Measurements from ENCODE around the gene ZNF136. TPM values are rescaled to one million over a fixed set of nuclear protein-coding genes. Genes with fewer than 3 reads are reported as not detected.

The ZNF136 gene
- total RNA-seq: 10 to 100 TPM in 1 of 4 donors, 1 to 10 TPM in 3; 7.3 to 10.8 (median 8.4) TPM

DNA sequence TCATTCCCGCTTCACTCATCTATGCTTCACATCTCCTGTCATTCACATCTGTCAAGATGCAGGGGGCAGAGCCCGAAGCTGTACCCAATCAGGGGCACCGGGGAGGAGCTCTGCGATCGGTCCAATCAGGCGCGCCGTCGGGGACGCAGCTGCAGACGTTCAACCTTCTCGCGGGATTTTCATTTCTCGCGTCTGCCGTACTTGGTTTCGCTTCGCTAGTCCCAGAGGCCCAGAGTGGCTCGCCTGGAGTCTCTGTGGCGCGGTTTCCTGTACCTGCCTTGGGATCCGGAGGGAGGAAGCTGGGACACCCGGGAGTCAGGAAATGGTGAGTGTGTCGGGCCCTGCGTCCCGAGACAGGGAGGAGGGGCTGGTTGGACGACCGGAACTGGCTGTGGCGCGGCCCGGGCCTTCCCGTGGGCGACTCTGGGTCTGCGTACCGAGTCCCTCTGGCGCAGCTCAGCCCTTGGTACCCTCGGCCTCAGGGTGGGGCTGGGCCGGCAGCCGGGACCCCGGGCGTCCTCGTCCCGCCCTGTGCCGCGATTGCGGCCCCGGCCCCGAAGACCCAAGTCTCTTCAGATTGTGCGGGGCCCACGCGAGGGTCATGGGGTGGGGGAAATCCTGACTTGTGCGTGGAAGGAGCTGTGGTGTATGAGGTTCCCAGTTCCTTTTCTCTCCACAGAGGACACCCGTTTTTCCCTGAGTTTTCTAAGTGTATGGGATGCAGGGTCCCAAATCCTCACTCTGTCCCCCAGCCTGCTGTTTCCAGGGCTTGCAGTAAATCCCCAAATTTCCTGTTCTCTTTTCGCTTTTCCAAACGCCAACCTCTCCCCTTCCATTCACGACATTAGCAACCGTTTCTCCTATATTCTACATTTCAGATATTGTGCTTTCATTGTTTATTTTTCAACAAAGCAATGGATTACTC is at the start of gene ZNF136:
Gene ZNF136, plus strand, starts transcription at position 215 of the 925 bp plus-strand sequence. Its CDS starts 108 bp downstream, at position 323.
- Histone ChIP-seq H3K9me3 (no peaks in the 10 kb centered on the region), H3K4me3 (peak within 1 kb of the TSS; percentile 75), H3K4me1 (peaks cover 25% of the 10 kb centered on the region), H3K36me3 (no peaks in the 10 kb centered on the region), H3K27ac (peak within 1 kb of the TSS; percentile 95), H3K27me3 (no peaks in the 10 kb centered on the region)
- TF ChIP-seq EP300 (IDR thresholded peaks at IDR 0.05) (no peak), POLR2A (IDR thresholded peaks at IDR 0.05) (peak; percentile 60 to 79), POLR2AphosphoS5 (IDR thresholded peaks at IDR 0.05) (peak; percentile 62 to 89 (median 81))
- WGBS: under 1% methylated on average over 38 of the region's 57 CpGs
- DNase-seq (ENCODE audit: low spot score in 2 of 2): peak; percentile 96 to 98

- H3K4me3 ChIP-seq: no peak overlapping the region
- WGBS: 93% methylated on average over 5 of the region's 5 CpGs
- TF ChIP-seq POLR2AphosphoS5 (IDR thresholded peaks at IDR 0.05) (no peak), POLR2A (IDR thresholded peaks at IDR 0.05) (no peak), CTCF (IDR thresholded peaks at IDR 0.05) (no peak), EP300 (IDR thresholded peaks at IDR 0.05) (no peak)
- DNase-seq (ENCODE audit: low spot score in 2 of 2): no peak
- peaks cover 4% of the 10 kb centered on the region for H3K9me3 ChIP-seq
- H3K27me3 ChIP-seq: no peaks in the 10 kb centered on the region
- H3K36me3 ChIP-seq: peaks cover 25% of the 10 kb centered on the region
- no peaks in the 10 kb centered on the region for H3K4me1 ChIP-seq
- no peak overlapping the region for H3K27ac ChIP-seq
These were observed 49.8 kb upstream of the ZNF136 start for GRCh38 chr19:12113121-12113520.

GRCh38 chr19:12117201-12117970 is 45.5 kb upstream of the ZNF136 start:
- H3K36me3 ChIP-seq: peaks cover 10% of the 10 kb centered on the region
- no peak overlapping the region for H3K4me3 ChIP-seq
- 83% methylated on average over 11 of the region's 33 CpGs for WGBS
- no peak for TF ChIP-seq POLR2AphosphoS5 (IDR thresholded peaks at IDR 0.05)
- TF ChIP-seq POLR2A (IDR thresholded peaks at IDR 0.05): no peak
- no peak for TF ChIP-seq EP300 (IDR thresholded peaks at IDR 0.05)
- no peak for TF ChIP-seq CTCF (IDR thresholded peaks at IDR 0.05)
- no peaks in the 10 kb centered on the region for H3K27me3 ChIP-seq
- H3K9me3 ChIP-seq: peaks cover 4% of the 10 kb centered on the region
- no peak overlapping the region for H3K27ac ChIP-seq
- H3K4me1 ChIP-seq: no peaks in the 10 kb centered on the region
- DNase-seq (ENCODE audit: low spot score in 2 of 2): no peak

- no peak for DNase-seq (ENCODE audit: low spot score in 2 of 2)
- WGBS: 30% methylated on average over 2 of the region's 2 CpGs
These were observed 36.2 kb upstream of the ZNF136 start for GRCh38 chr19:12126707-12127106.

More at GRCh38 chr19:12126707-12127106, 36.2 kb upstream of the ZNF136 start:
- Histone ChIP-seq H3K27me3 (no peaks in the 10 kb centered on the region), H3K4me1 (no peaks in the 10 kb centered on the region), H3K36me3 (no peaks in the 10 kb centered on the region), H3K9me3 (peaks cover 3% of the 10 kb centered on the region), H3K27ac (no peak overlapping the region), H3K4me3 (no peak overlapping the region)
- TF ChIP-seq EP300 (IDR thresholded peaks at IDR 0.05) (no peak), POLR2A (IDR thresholded peaks at IDR 0.05) (no peak), POLR2AphosphoS5 (IDR thresholded peaks at IDR 0.05) (no peak), CTCF (IDR thresholded peaks at IDR 0.05) (peak in 1 of 2 donors; percentile 25)

Measured in suprapubic skin (tissue), 4 donors.